Endodermal cell (in vitro differentiated cells): ENCODE results near the gene LRPAP1. TPM values are rescaled to one million over a fixed set of nuclear protein-coding genes. Genes with fewer than 3 reads are reported as not detected.

Source experiments
- DNase-seq: peaks from one replicate; pipeline ENCODE4 v3.0.0-alpha.2; 2017
- H3K27ac ChIP-seq: 2 replicates; pipeline ENCODE4 v1.5.1; 2013; ENCODE audit warnings: mild to moderate bottlenecking, low read depth, low read length, moderate library complexity
- H3K27me3 ChIP-seq: 2 replicates; pipeline ENCODE4 v1.6.1; 2013; ENCODE audit warnings: mild to moderate bottlenecking, low read length, moderate library complexity; ENCODE audit not compliant: insufficient read depth, control insufficient read depth, poor library complexity, severe bottlenecking
- H3K36me3 ChIP-seq: 2 replicates; pipeline ENCODE4 v1.7.0; 2013; ENCODE audit warnings: mild to moderate bottlenecking, low read length, moderate library complexity; ENCODE audit not compliant: control insufficient read depth, insufficient read depth
- H3K4me1 ChIP-seq: one replicate; pipeline ENCODE4 v1.7.0; 2013; ENCODE audit warnings: low read length; ENCODE audit not compliant: control insufficient read depth, insufficient read depth
- H3K4me3 ChIP-seq: 2 replicates; pipeline ENCODE4 v1.5.1; 2013; ENCODE audit warnings: mild to moderate bottlenecking, low read length, moderate library complexity
- H3K9ac ChIP-seq: 2 replicates; pipeline ENCODE4 v1.6.1; 2013; ENCODE audit warnings: mild to moderate bottlenecking, low read length, moderate library complexity; ENCODE audit not compliant: poor library complexity, severe bottlenecking; ENCODE audit errors: extremely low read depth
- H3K9me3 ChIP-seq: 2 replicates; pipeline ENCODE4 v1.6.1; 2013; ENCODE audit warnings: mild to moderate bottlenecking, low read length, moderate library complexity; ENCODE audit not compliant: control insufficient read depth
- H3K27ac Mint-ChIP-seq: 2 replicates; pipeline ENCODE4 v1.8.0; 2020; ENCODE audit warnings: mixed read lengths
- H3K27me3 Mint-ChIP-seq: 2 replicates; pipeline ENCODE4 v1.8.0; 2021; ENCODE audit warnings: mild to moderate bottlenecking, mixed read lengths; ENCODE audit not compliant: insufficient read depth
- H3K36me3 Mint-ChIP-seq: 2 replicates; pipeline ENCODE4 v1.8.0; 2020; ENCODE audit warnings: low read depth, mixed read lengths
- H3K4me1 Mint-ChIP-seq: 2 replicates; pipeline ENCODE4 v1.8.0; 2020; ENCODE audit warnings: mixed read lengths
- H3K4me3 Mint-ChIP-seq: 2 replicates; pipeline ENCODE4 v1.8.0; 2020; ENCODE audit warnings: mild to moderate bottlenecking, moderate library complexity, mixed read lengths
- H3K9me3 Mint-ChIP-seq: 2 replicates; pipeline ENCODE4 v1.8.0; 2020; ENCODE audit warnings: mild to moderate bottlenecking, mixed read lengths
- WGBS, 2 experiments: methylation state at CpG; one replicate each; pipeline versions ENCODE4 v1.1.5 to v1.1.7; 2013; ENCODE audit warnings: missing lambda C conversion rate in 2 of 2, mixed read lengths in 1 of 2; ENCODE audit not compliant: insufficient coverage in 1 of 2, insufficient read length in 1 of 2; 5-methylcytosine and 5-hydroxymethylcytosine counted together
- total RNA-seq, 2 donors: library from RNA; stranded (reverse); fragmentation: NEBNext Ultra II Directional in 1 of 2; extraction: Animal tissue kit (Norgen Biotek cat#: 25700) in 1 of 2; gene quantifications; 2 replicates in 1 of 2; 3 replicates in 1 of 2; pipeline ENCODE4 v1.2.1, GENCODE V29; 2021
- TF ChIP-seq, protein P1 (sequence below): fragments of 200-600 bp; sonication (generic); conservative IDR thresholded peaks from 2 replicates; pipeline ENCODE4 v1.5.0; 2021; ENCODE audit warnings: antibody characterized with exemption, mild to moderate bottlenecking

LRPAP1 gene
- total RNA-seq, 2 donors from 2014 or later: 111 to 129 TPM

DNA sequence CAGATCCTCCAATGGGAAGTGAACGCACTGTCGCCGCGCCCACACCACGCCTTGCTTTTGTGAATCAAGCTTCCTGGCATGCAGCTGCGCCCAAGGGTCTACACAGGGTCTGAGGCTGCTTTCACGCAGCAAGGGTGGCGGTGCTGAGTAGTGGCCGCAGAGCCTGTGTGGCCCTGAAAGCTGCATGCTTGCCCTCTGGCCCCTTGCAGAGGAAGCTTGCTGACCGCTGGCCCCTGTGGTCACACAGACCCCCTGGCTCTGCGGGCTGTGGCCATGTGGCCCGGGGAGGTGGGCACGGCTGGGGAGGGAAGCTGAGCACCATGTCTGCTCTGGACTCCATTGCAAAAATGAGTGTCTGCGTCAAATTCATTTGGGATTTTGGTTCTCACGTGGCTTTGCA lies 60.3 kb downstream of the LRPAP1 start:
- Mint-ChIP-seq H3K9me3 (no peaks in the 10 kb centered on the region), H3K27me3 (peaks cover 24% of the 10 kb centered on the region), H3K4me3 (no peak overlapping the region), H3K27ac (no peak overlapping the region), H3K4me1 (no peaks in the 10 kb centered on the region), H3K36me3 (no peaks in the 10 kb centered on the region)
- no peak overlapping the region for H3K4me3 ChIP-seq
- 90 to 93% methylated on average over 12 to 15 of the region's 15 CpGs for WGBS, 2 experiments
- H3K9ac ChIP-seq: no peak overlapping the region
- no peaks in the 10 kb centered on the region for H3K36me3 ChIP-seq
- no peak overlapping the region for H3K27ac ChIP-seq
- TF ChIP-seq, protein P1, sequence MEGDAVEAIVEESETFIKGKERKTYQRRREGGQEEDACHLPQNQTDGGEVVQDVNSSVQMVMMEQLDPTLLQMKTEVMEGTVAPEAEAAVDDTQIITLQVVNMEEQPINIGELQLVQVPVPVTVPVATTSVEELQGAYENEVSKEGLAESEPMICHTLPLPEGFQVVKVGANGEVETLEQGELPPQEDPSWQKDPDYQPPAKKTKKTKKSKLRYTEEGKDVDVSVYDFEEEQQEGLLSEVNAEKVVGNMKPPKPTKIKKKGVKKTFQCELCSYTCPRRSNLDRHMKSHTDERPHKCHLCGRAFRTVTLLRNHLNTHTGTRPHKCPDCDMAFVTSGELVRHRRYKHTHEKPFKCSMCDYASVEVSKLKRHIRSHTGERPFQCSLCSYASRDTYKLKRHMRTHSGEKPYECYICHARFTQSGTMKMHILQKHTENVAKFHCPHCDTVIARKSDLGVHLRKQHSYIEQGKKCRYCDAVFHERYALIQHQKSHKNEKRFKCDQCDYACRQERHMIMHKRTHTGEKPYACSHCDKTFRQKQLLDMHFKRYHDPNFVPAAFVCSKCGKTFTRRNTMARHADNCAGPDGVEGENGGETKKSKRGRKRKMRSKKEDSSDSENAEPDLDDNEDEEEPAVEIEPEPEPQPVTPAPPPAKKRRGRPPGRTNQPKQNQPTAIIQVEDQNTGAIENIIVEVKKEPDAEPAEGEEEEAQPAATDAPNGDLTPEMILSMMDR: no peak
- H3K9me3 ChIP-seq: no peaks in the 10 kb centered on the region
- H3K4me1 ChIP-seq: no peaks in the 10 kb centered on the region
- peaks cover 5% of the 10 kb centered on the region for H3K27me3 ChIP-seq
- DNase-seq: no peak

DNA sequence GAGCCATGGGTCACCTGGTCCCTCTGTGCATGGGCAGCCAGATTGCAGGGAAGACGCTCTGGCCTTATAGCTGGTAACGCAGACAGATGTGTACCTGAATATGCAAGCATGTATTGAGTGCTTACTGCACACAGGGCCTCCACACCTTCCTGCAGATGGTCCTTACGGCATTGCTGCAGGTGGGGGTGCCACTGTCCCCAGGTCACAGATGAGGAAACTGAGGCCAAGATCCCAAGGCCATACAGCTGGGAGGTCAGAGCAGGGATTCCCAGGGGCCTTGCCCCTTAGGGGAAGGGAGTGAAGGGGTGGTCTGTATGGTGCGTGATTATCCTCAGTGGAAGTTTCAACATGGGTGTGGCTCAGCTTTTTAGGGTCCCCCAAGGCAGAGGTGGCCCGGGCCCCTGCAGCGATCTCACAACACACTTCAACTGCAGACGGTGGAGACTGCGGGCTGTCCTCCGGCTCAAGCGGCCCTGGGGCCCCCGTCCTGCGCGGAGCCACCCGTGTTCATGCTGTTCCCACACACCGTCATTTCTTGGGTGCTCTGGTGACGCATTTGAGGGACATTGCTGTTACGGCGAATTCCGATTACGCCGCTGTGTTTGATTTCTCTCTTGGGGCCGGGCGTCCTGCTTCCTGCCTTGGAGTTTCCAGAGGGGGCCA lies 61.0 kb downstream of the LRPAP1 start:
- Mint-ChIP-seq H3K27ac (no peak overlapping the region), H3K9me3 (no peaks in the 10 kb centered on the region), H3K27me3 (peaks cover 19% of the 10 kb centered on the region), H3K36me3 (no peaks in the 10 kb centered on the region), H3K4me1 (no peaks in the 10 kb centered on the region), H3K4me3 (no peak overlapping the region)
- 95 to 96% methylated on average over 20 to 23 of the region's 23 CpGs for WGBS, 2 experiments
- Histone ChIP-seq H3K36me3 (no peaks in the 10 kb centered on the region), H3K27ac (no peak overlapping the region), H3K4me3 (no peak overlapping the region), H3K27me3 (peaks cover 5% of the 10 kb centered on the region), H3K9me3 (no peaks in the 10 kb centered on the region), H3K9ac (no peak overlapping the region), H3K4me1 (no peaks in the 10 kb centered on the region)
- DNase-seq: no peak
- TF ChIP-seq, protein P1: no peak

DNA sequence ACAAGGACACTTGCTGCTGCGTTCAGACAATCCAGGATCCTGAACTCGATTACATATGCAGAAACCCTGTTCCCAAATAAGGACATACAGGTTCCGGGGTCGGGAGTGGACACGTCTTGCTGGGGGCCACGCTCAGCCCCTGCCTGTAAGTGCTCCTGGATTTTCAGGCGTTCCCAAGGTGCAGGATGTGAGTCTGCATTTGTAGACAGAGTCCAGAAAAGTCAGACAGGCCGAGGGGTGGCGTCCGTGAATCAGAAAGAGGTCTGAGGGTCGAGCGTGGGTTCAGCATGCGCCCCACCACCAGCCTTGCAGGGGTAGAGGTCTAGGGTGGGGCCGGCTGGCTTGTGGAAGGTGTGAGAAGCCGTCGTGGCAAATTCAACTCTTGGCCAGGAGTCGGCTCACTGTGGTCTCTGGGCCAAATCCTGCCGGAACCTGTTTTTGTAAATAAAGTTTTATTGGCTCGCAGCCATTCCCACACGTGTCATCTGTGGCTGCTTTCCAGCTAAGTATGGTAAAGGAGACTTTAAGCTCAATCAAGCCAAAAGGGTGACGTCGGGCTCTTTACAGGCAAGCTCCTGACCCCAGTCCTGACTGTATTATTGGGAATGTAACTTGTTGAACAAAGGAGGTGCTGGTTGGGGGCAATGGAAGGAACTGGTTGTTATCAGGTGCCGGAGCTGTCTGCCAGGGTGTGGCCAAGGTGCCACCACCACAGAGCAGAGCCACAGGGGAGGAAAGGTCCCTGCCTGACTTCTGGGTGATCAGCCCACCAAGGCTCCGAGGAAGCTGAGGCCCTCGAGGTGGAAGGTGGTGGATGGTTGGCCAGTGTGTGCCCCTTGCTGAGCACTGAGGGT lies 61.8 kb downstream of the LRPAP1 start:
- Mint-ChIP-seq H3K4me1 (no peaks in the 10 kb centered on the region), H3K27me3 (peaks cover 19% of the 10 kb centered on the region), H3K27ac (no peak overlapping the region), H3K4me3 (no peak overlapping the region), H3K36me3 (no peaks in the 10 kb centered on the region), H3K9me3 (no peaks in the 10 kb centered on the region)
- Histone ChIP-seq H3K9ac (no peak overlapping the region), H3K9me3 (no peaks in the 10 kb centered on the region), H3K27me3 (peaks cover 5% of the 10 kb centered on the region), H3K27ac (no peak overlapping the region), H3K36me3 (no peaks in the 10 kb centered on the region), H3K4me3 (no peak overlapping the region), H3K4me1 (no peaks in the 10 kb centered on the region)
- WGBS, 2 experiments: 88 to 92% methylated on average over 22 to 25 of the region's 25 CpGs
- TF ChIP-seq, protein P1: no peak
- no peak for DNase-seq
